Measurements from ENCODE around the gene RNF138. TPM values are rescaled to one million over a fixed set of nuclear protein-coding genes. Genes with fewer than 3 reads are reported as not detected.

The RNF138 gene, protein sequence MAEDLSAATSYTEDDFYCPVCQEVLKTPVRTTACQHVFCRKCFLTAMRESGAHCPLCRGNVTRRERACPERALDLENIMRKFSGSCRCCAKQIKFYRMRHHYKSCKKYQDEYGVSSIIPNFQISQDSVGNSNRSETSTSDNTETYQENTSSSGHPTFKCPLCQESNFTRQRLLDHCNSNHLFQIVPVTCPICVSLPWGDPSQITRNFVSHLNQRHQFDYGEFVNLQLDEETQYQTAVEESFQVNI
- total RNA-seq = 25.8 TPM
- long read RNA-seq, transcript RNF138-202 (8 exons, 3,570 nt) = major isoform, 13 of 31 reads
- long read RNA-seq, partial matches to known transcripts = 12 of 31 reads
- long read RNA-seq, other reads (novel, unspliced or antisense) = 5 of 31 reads

DNA sequence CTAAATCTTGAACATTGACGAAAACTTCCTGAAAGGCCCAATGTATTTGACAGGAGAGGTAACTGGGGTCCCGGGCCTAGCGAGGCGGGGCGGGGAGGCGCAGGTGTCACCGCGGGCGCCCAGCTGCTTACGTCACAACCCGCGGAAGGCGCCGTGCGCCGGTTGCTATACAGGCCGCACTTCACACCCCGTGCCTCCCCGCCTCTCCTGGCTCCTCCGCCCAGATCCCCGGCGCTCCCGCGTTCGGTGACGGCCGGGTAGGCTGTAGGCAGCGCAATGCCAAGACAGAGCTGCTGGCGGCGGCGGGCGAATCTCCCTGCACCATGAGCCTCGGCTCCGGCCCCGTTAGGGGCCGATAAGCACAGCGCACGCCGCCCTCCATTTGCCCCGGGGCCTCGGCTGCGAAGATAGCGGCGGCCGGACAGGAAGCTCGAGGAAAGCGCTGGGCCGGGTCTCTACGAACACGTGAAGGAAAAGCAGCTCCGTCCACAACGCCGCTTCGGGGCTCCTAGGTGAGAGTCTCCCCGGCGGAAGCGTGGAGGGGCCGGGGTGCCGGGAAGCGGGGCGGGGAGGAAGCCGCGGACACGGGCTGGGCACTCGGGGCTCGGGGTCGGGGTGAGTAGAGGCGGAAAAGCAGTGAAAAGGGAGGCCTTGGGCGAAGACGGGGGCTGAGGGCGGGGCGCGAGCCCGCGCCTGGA is at the start of gene RNF138:
TSS of gene RNF138 (plus strand) at position 151 of the 698 bp plus-strand sequence. CDS start 903 bp downstream, outside the sequence.
- TF ChIP-seq, protein P1, sequence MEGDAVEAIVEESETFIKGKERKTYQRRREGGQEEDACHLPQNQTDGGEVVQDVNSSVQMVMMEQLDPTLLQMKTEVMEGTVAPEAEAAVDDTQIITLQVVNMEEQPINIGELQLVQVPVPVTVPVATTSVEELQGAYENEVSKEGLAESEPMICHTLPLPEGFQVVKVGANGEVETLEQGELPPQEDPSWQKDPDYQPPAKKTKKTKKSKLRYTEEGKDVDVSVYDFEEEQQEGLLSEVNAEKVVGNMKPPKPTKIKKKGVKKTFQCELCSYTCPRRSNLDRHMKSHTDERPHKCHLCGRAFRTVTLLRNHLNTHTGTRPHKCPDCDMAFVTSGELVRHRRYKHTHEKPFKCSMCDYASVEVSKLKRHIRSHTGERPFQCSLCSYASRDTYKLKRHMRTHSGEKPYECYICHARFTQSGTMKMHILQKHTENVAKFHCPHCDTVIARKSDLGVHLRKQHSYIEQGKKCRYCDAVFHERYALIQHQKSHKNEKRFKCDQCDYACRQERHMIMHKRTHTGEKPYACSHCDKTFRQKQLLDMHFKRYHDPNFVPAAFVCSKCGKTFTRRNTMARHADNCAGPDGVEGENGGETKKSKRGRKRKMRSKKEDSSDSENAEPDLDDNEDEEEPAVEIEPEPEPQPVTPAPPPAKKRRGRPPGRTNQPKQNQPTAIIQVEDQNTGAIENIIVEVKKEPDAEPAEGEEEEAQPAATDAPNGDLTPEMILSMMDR (IDR thresholded peaks at IDR 0.05) = no peak

DNA sequence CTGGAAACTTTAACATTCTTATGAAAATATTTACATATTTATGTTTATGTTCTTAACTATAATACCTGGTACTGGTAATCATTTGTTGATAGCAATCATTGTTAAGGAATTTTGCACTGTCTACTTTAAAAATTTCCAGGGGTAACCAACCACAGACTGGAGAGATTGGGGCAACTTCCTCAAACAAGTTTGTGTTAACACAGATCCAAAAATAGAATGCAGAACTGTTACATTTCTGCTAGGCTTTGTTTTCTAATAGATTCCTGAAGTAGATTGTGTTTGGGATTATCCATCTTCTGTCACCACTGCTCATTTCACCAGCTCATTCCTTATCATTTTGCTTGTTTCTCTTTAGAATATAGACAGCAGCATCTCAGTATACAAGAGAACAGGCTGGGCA is 49.3 kb upstream of the RNF138 start:
- DNase-seq (no peak), ATAC-seq (peak; percentile 65)
- H3K4me1 ChIP-seq = peaks cover 9% of the 10 kb centered on the region
- H3K27ac ChIP-seq = no peak overlapping the region
- TF ChIP-seq, protein P1 (IDR thresholded peaks at IDR 0.05) = no peak
- no peaks in the 10 kb centered on the region for H3K9me3 ChIP-seq
- H3K36me3 ChIP-seq = no peaks in the 10 kb centered on the region
- no peaks in the 10 kb centered on the region for H3K27me3 ChIP-seq
- intact Hi-C loops (cut with DNase I) = no loop called here
- H3K4me3 ChIP-seq = no peak overlapping the region

More for the DNA sequence above, at the start of gene RNF138:
- ATAC-seq (peak; percentile 72), DNase-seq (peak; percentile 96)
- no peaks in the 10 kb centered on the region for H3K9me3 ChIP-seq
- intact Hi-C loops (cut with DNase I) = no loop called here
- no peaks in the 10 kb centered on the region for H3K27me3 ChIP-seq
- peak within 1 kb of the TSS; percentile 100 for H3K27ac ChIP-seq
- peak within 1 kb of the TSS; percentile 89 for H3K4me3 ChIP-seq
- peaks cover 6% of the 10 kb centered on the region for H3K36me3 ChIP-seq
- peaks cover 12% of the 10 kb centered on the region for H3K4me1 ChIP-seq

DNA sequence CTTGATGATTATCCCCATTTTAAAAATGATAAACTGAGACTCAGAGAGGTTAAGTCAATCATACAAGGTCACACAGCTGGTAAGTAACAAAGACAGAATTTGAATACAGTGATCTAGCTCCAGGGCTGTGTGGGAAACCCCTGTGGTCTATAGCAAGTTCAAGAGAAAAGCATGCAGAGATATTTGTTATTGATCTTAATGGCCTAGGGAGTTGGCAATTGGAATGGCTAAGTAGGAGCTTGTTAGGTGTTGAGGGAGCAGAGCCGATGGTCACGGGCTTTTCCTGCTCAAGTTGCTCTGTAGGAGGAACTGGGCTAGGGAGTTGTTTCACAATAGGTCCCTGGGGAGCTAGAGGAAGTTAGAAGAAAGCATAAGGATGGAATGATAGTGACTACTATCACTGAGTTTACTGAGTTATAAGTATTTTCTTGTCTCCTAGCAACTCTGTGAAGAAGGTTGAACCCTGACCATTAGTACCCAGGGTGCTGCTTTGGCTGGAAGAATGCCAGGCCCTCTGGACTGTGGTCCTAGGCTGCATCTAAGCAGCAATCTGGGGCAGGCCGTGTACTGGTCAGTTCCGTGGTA is 43.1 kb upstream of the RNF138 start:
- H3K9me3 ChIP-seq = no peaks in the 10 kb centered on the region
- peaks cover 15% of the 10 kb centered on the region for H3K4me1 ChIP-seq
- intact Hi-C loops (cut with DNase I) = no loop called here
- no peak for DNase-seq
- peak overlapping the region; percentile 28 for H3K27ac ChIP-seq
- H3K4me3 ChIP-seq = no peak overlapping the region
- no peaks in the 10 kb centered on the region for H3K36me3 ChIP-seq
- ATAC-seq = peak; percentile 87
- TF ChIP-seq, protein P1 (IDR thresholded peaks at IDR 0.05) = no peak
- H3K27me3 ChIP-seq = no peaks in the 10 kb centered on the region

DNA sequence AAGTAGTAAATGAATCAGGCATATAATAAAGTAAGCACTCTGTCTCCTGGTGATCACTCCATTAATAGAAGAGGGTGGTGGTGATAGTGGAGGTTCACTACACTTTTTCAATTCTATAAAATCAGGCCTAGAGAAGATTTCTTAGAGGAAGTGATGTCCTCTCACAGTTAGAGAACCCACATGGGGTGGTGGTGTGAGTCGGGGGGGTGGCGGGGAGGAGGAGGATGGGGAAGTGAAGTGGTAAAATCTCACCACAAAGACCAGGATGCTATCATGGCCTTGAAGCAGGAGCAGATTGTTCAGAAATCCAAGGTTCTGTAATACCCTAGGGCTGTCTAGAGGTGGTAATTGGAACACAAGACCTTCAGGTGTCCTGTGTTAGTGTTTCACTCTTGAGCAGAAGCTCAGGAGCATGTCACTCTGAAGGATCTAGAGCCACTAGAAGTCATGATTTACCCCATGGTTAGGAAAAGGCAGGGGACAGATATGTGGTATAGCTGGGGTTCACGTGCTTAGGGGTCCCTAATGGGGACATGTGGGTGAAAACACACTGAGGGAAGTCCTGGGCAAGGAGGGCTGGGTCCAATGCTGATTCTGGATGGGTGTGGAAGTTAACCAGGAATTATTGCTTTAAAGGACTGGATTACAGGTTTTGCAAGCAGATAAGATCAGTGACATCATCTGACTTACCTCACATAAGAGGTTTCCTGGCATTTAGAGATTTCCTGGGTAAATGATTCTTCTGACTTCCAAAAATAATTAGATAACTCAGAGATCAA is 42.1 kb upstream of the RNF138 start:
- Histone ChIP-seq H3K9me3 (no peaks in the 10 kb centered on the region), H3K4me3 (no peak overlapping the region), H3K27me3 (no peaks in the 10 kb centered on the region), H3K27ac (peak overlapping the region; percentile 28), H3K36me3 (no peaks in the 10 kb centered on the region), H3K4me1 (peaks cover 15% of the 10 kb centered on the region)
- TF ChIP-seq, protein P1 (IDR thresholded peaks at IDR 0.05) = no peak
- peak; percentile 88 for ATAC-seq
- intact Hi-C loops (cut with DNase I) = no loop called here
- DNase-seq = peak; percentile 73

DNA sequence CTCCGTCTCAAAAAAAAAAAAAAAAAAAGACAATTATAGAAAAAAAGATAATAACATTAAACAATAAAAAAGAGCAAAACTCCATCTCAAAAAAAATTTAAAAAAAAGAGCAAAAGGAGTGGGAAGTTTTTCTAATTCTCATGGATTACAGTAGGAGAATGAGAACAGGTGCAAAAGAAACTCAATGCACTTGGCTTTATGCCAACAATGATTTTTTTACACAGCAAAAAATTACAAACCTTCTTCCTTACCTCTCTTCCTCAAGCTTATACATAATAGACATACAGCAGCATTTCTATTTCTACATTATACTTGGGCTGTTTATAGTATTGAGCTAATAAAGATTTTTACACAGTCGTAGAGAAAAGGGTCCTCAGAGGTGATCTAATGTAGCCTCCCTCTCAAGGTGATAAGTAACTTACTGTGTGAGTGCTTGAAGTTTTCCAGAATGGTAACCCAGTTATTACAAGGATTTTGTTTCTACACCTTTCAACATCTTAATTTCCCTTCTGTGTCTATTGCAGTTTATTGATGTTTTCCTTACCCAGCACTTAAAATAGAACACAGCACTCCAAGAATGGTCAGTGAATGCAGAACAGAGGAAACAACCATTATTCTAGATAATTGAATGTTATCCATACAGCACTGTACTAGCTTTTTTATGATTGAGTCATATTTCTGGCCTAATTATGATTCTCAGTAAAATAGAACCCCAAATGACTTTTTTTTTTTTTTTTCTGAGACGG is 34.9 kb upstream of the RNF138 start:
- H3K27me3 ChIP-seq = no peaks in the 10 kb centered on the region
- H3K9me3 ChIP-seq = no peaks in the 10 kb centered on the region
- intact Hi-C loops (cut with DNase I) = no loop called here
- ATAC-seq (no peak), DNase-seq (no peak)
- no peaks in the 10 kb centered on the region for H3K4me1 ChIP-seq
- no peak overlapping the region for H3K27ac ChIP-seq
- TF ChIP-seq, protein P1 (IDR thresholded peaks at IDR 0.05) = no peak
- H3K36me3 ChIP-seq = no peaks in the 10 kb centered on the region
- no peak overlapping the region for H3K4me3 ChIP-seq

Measured in upper lobe of right lung (tissue), 1 donor.